Activated gamma-delta T cell (primary cell): ENCODE results near the gene KRT79.

Experiments used
- DNase-seq: peaks from one replicate; lab custom pipeline; 2025; lab: John Stamatoyannopoulos, UW

KRT79 gene

GRCh38 chr12:52791271-52792184 is 42.6 kb downstream of the KRT79 start:
- no peak for DNase-seq

- no peak for DNase-seq
Measured at GRCh38 chr12:52790427-52791270, 43.5 kb downstream of the KRT79 start.

- DNase-seq, result no peak
Measured at GRCh38 chr12:52789637-52790426, 44.3 kb downstream of the KRT79 start.

- no peak for DNase-seq
Measured at GRCh38 chr12:52788876-52789636, 45.1 kb downstream of the KRT79 start.

GRCh38 chr12:52788192-52788875 is 45.8 kb downstream of the KRT79 start:
- no peak for DNase-seq

- no peak for DNase-seq
Measured at GRCh38 chr12:52787324-52788191, 46.6 kb downstream of the KRT79 start.

- DNase-seq, result no peak
Measured at GRCh38 chr12:52784909-52785308, 49.2 kb downstream of the KRT79 start.

GRCh38 chr12:52783563-52784316 is 50.4 kb downstream of the KRT79 start:
- no peak for DNase-seq

GRCh38 chr12:52782502-52782901 is 51.6 kb downstream of the KRT79 start:
- no peak for DNase-seq

GRCh38 chr12:52781399-52782082 is 52.6 kb downstream of the KRT79 start:
- DNase-seq, result no peak

GRCh38 chr12:52779914-52780313 is 54.2 kb downstream of the KRT79 start:
- no peak for DNase-seq

GRCh38 chr12:52778833-52779232 is 55.3 kb downstream of the KRT79 start:
- no peak for DNase-seq

GRCh38 chr12:52777566-52777965 is 56.5 kb downstream of the KRT79 start:
- DNase-seq, result no peak

- no peak for DNase-seq
Measured at GRCh38 chr12:52776913-52777395, 57.2 kb downstream of the KRT79 start, which contains the start of gene KRT76. TSS of gene KRT76 (minus strand) at chr12:52777345. CDS start at chr12:52777291, 54 bp downstream.

- DNase-seq, result no peak
Measured at GRCh38 chr12:52776435-52776834, 57.7 kb downstream of the KRT79 start.

- no peak for DNase-seq
Measured at GRCh38 chr12:52774629-52775250, 59.4 kb downstream of the KRT79 start.

- no peak for DNase-seq
Measured at GRCh38 chr12:52772772-52773171, 61.3 kb downstream of the KRT79 start.

GRCh38 chr12:52772188-52772587 is 61.9 kb downstream of the KRT79 start:
- DNase-seq, result no peak
